ENCODE results near the gene PPIE.

PPIE gene

DNA sequence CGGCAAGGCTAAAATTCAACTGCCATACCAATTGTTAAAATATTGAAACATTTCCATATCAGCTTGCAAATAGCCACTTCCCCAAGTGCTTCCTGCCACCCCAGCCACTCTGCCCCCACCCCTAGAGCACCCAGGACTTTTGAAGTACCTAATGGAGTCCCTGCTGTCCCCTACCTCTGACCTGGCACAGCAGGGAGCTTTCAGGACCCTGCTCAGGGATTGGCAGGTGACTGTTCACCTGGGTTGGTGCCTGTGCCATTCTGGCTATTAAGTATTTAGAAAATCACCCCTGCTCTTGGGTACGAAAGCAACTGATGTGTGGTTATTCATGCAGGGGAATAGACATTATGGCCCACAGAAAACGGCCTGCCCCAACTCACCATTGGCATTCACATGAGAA is 38.3 kb upstream of the PPIE start:
- DNase-seq (ENCODE audit: low spot score) = no peak
- in situ Hi-C loops (cut with MboI; ENCODE audit: low pct_unique_long_range_greater_than_20kb, low sequenced_read_pairs, unreplicated experiment) = no loop called here
- TF ChIP-seq, protein P1, sequence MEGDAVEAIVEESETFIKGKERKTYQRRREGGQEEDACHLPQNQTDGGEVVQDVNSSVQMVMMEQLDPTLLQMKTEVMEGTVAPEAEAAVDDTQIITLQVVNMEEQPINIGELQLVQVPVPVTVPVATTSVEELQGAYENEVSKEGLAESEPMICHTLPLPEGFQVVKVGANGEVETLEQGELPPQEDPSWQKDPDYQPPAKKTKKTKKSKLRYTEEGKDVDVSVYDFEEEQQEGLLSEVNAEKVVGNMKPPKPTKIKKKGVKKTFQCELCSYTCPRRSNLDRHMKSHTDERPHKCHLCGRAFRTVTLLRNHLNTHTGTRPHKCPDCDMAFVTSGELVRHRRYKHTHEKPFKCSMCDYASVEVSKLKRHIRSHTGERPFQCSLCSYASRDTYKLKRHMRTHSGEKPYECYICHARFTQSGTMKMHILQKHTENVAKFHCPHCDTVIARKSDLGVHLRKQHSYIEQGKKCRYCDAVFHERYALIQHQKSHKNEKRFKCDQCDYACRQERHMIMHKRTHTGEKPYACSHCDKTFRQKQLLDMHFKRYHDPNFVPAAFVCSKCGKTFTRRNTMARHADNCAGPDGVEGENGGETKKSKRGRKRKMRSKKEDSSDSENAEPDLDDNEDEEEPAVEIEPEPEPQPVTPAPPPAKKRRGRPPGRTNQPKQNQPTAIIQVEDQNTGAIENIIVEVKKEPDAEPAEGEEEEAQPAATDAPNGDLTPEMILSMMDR (IDR thresholded peaks at IDR 0.05; ENCODE audit: extremely low read depth, insufficient read depth, missing control alignments) = no peak

DNA sequence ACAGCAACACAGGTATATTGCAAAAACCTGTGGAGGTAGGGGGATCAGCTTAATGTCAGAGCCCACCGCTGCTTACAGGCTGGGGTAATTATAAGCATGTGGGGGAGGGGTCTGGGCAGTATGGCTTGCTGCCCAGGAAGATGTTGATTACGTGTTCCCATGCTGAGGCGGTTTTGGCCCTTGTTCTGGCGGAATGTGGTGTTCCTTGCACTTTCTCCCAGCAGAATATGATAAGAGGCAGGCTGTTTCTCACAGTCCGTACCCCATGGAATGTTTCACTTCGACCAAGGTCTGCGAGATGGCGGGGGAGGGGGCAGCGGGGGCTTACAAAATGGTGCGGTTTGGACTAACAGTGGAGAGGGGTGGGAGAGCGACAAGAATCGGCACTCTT is 37.6 kb upstream of the PPIE start:
- in situ Hi-C loops (cut with MboI; ENCODE audit: low pct_unique_long_range_greater_than_20kb, low sequenced_read_pairs, unreplicated experiment) = no loop called here
- TF ChIP-seq, protein P1 (IDR thresholded peaks at IDR 0.05; ENCODE audit: extremely low read depth, insufficient read depth, missing control alignments) = no peak
- no peak for DNase-seq (ENCODE audit: low spot score)

DNA sequence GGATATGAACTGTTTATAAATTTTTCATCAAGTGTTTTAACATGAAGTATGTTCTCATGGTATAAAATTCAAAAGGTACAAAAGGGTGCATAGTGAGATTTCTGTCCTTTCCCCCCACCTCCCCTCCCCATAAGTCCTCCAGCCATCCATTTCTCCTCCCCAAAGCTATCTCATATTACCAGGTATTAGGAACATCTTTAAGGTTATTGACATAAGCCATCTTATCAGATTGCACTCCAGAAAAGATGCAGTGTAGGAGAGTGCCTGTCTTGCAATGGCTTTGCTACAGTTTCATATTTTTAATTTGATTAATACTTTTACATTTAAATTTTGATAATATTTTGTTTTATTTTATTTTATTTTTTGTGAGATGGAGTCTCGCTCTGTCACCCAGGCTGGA is 33.9 kb upstream of the PPIE start:
- TF ChIP-seq, protein P1 (IDR thresholded peaks at IDR 0.05; ENCODE audit: extremely low read depth, insufficient read depth, missing control alignments) = no peak
- in situ Hi-C loops (cut with MboI; ENCODE audit: low pct_unique_long_range_greater_than_20kb, low sequenced_read_pairs, unreplicated experiment) = no loop called here
- no peak for DNase-seq (ENCODE audit: low spot score)

DNA sequence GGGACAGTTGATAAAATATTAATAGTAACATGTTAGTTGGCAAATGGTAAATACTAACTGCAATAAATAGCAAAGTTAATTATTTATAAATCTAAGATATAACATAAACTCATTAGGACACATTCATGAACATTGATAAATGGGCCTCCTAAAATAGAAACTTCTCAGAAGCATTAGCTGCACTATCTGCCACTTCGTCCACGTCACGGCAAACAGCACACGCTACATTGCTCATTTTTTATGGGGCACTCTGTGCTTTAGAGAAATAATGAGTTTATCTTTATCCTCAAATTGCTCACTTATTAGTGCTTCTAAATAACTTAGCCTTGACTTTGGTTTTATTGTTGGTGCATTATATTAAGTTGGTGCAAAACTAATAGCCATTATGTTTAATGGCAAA is 31.2 kb upstream of the PPIE start:
- no peak for DNase-seq (ENCODE audit: low spot score)
- TF ChIP-seq, protein P1 (IDR thresholded peaks at IDR 0.05; ENCODE audit: extremely low read depth, insufficient read depth, missing control alignments) = no peak
- in situ Hi-C loops (cut with MboI; ENCODE audit: low pct_unique_long_range_greater_than_20kb, low sequenced_read_pairs, unreplicated experiment) = no loop called here

DNA sequence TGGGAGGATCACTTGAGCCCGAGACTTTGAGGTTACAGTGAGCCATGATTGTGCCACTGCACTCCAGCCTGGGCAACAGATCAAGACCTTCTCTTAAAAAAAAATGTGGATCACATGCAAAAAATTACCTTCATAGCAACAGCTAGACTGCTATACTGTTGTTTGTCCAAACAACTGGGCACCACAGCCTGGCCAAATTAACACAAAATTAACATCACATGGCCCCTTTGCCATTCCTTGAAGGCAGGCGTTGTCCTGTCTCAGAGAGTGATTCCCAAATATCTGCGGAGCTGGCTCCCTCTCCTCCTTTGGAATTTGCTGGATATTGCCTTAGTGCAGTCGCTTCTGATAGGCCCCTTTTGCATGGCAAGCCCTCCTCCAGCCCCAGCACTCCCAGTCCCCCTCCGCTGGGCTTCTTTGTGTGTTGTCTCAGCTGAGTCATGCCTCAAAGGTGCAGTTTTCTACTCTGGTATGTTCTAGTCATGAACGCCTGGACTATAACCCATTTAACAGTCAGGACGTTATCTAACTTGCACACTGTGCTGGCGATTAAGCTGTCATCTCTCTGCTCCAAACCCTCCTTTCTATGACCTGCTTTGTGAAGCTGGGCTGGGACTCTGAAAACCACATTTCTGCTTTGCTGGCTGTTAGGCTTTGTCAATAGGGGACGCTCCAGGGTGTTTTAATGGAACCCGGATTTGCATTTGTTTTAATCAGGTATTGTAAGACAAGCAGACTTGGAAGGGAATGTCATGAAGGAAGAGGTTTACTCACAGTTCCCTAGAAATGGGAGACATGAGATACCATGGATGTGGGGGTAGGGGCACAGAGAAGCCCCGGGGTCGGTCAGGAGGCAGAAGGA is 27.3 kb upstream of the PPIE start:
- TF ChIP-seq, protein P1 (IDR thresholded peaks at IDR 0.05; ENCODE audit: extremely low read depth, insufficient read depth, missing control alignments) = no peak
- in situ Hi-C loops (cut with MboI; ENCODE audit: low pct_unique_long_range_greater_than_20kb, low sequenced_read_pairs, unreplicated experiment) = no loop called here
- DNase-seq (ENCODE audit: low spot score) = no peak

DNA sequence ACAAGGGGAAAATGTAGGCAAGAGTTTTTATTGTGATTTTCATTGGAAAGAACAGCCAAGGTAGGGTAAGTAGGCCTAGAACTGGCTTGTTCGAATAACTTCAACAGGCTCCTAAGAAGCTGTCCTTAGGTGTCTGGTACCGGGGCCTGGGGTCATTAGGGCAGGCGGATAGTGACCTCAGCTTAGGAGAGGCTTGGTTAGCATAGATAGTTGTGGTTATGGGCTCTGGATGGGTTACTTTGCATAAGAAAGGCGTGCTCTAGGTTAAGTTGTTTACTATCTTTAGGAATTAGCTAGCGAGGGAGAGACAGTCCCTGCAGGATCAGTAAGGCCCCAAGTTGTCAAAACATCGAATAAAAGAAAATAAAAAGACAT is 26.7 kb upstream of the PPIE start:
- in situ Hi-C loops (cut with MboI; ENCODE audit: low pct_unique_long_range_greater_than_20kb, low sequenced_read_pairs, unreplicated experiment) = no loop called here
- no peak for DNase-seq (ENCODE audit: low spot score)
- TF ChIP-seq, protein P1 (IDR thresholded peaks at IDR 0.05; ENCODE audit: extremely low read depth, insufficient read depth, missing control alignments) = no peak
